HG02571 (cell line): Measurements from ENCODE around the gene SLC27A1.
A peak's percentile ranks its signal among the peaks of the same experiment; 100 is the strongest.
"Not testable (repeated sequence)": the region's sequence is repeated elsewhere in the genome, so short reads cannot be mapped to it uniquely, and the experiment has no call there.

ENCODE experiments used
- ATAC-seq: cut with Tn5 transposase; IDR thresholded peaks from one replicate; pipeline ENCODE4 v1.9.1; 2021; ENCODE audit warnings: mild to moderate bottlenecking, moderate library complexity; ENCODE audit not compliant: unreplicated experiment

The SLC27A1 gene

GRCh38 chr19:17536955-17537354 is 66.6 kb downstream of the SLC27A1 start:
- ATAC-seq = no peak

- no peak for ATAC-seq
Observed at GRCh38 chr19:17538684-17539237, 68.4 kb downstream of the SLC27A1 start.

- ATAC-seq = no peak
Observed at GRCh38 chr19:17539238-17540117, 69.2 kb downstream of the SLC27A1 start.

- ATAC-seq = no peak
Observed at GRCh38 chr19:17540174-17540573, 69.8 kb downstream of the SLC27A1 start.

GRCh38 chr19:17541184-17541759 is 70.9 kb downstream of the SLC27A1 start:
- ATAC-seq = no peak

GRCh38 chr19:17542042-17542441 is 71.7 kb downstream of the SLC27A1 start:
- no peak for ATAC-seq

GRCh38 chr19:17542793-17543582 is 72.7 kb downstream of the SLC27A1 start:
- ATAC-seq = no peak

GRCh38 chr19:17543986-17544385 is 73.7 kb downstream of the SLC27A1 start:
- no peak for ATAC-seq

- no peak for ATAC-seq
Observed at GRCh38 chr19:17544418-17544817, 74.1 kb downstream of the SLC27A1 start.

GRCh38 chr19:17548145-17548544 is 77.8 kb downstream of the SLC27A1 start:
- no peak for ATAC-seq

GRCh38 chr19:17549085-17549740 is 78.9 kb downstream of the SLC27A1 start:
- no peak for ATAC-seq

GRCh38 chr19:17550076-17550667 is 79.8 kb downstream of the SLC27A1 start:
- no peak for ATAC-seq

GRCh38 chr19:17552735-17553134 is 82.4 kb downstream of the SLC27A1 start:
- not testable (repeated sequence) for ATAC-seq

GRCh38 chr19:17553256-17553655 is 82.9 kb downstream of the SLC27A1 start:
- no peak for ATAC-seq

- no peak for ATAC-seq
Observed at GRCh38 chr19:17554968-17555479, 84.7 kb downstream of the SLC27A1 start.

GRCh38 chr19:17555480-17555928 is 85.2 kb downstream of the SLC27A1 start, which contains the start of gene COLGALT1:
COLGALT1 (plus strand) TSS chr19:17555649; CDS start chr19:17555714, 65 bp downstream.
- ATAC-seq = peak; percentile 90
